Retinal pigment epithelial cell (primary cell): ENCODE results near the gene TMC4.

Source experiments
- DNase-seq: peaks from one replicate; pipeline ENCODE4 v3.0.0-alpha.2; 2010; ENCODE audit warnings: low read depth
- H3K4me3 ChIP-seq: 2 replicates; pipeline ENCODE4 v1.5.1; 2011; ENCODE audit warnings: mild to moderate bottlenecking, low read length, control low read depth, moderate library complexity
- CTCF ChIP-seq: conservative IDR thresholded peaks from 2 replicates; pipeline ENCODE4 v1.5.1; 2011; ENCODE audit warnings: low read depth, low read length, control low read depth, inconsistent platforms

Gene TMC4

GRCh38 chr19:54133312-54133956 lies 39.5 kb downstream of the TMC4 start:
- no peak for TF ChIP-seq CTCF
- no peak for DNase-seq

DNA sequence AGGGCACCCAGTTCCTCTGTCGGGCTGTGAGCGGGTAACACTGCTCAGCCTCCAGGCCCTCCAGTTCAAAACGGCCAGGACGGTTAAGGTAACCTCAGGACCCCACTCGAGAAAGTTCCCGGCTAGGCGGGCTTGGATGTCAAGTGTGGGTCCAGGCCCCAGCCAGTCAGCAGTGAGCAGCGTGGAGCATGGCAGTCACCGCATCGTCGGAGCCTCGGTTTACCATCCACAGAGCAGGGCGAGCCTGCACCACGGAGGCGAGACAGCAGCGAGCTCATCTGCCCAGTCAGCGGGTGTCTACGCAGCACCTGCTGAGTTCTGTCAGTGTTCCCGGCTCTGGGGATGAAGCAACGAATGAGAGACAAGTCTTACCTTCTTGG lies 43.4 kb downstream of the TMC4 start:
- no peak overlapping the region for H3K4me3 ChIP-seq
- no peak for TF ChIP-seq CTCF
- DNase-seq: no peak

More at GRCh38 chr19:54133312-54133956, 39.5 kb downstream of the TMC4 start:
- H3K4me3 ChIP-seq: no peak overlapping the region

DNA sequence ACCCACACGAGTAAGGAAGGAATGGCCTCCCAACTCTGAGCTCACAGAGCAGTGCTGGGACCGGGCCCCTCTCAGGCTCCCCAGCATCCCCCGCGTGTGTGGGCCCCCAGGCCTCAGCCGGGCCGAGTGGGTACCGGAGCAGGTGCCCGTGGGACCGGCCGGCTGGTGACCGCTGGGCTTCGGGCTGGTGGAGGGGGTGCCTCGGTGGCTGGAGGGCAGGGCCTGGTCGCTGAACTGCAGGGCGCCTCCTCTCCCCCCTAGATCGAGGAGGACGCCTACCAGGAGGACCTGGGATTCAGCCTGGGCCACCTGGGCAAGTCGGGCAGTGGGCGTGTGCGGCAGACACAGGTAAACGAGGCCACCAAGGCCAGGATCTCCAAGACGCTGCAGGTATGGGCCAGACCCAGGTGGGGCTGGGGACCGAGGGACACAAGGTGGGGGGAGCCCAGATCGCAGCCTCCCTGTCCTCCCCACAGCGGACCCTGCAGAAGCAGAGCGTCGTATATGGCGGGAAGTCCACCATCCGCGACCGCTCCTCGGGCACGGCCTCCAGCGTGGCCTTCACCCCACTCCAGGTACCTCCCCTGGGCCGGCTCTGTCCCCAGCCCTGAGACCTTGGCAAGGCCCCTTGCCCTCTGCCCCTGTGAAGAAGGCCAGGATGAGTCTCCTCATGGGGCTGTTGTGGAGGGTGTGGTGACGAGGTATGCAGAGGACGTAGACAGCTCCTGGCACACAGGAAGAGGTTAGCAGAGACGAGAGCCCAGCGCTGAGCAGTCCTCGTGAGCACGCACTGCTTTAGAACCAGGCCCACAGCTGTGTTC lies 44.0 kb downstream of the TMC4 start:
- no peak for TF ChIP-seq CTCF
- H3K4me3 ChIP-seq: no peak overlapping the region
- no peak for DNase-seq

GRCh38 chr19:54128441-54128725 lies 44.6 kb downstream of the TMC4 start:
- H3K4me3 ChIP-seq: no peak overlapping the region
- TF ChIP-seq CTCF: no peak
- DNase-seq: no peak

DNA sequence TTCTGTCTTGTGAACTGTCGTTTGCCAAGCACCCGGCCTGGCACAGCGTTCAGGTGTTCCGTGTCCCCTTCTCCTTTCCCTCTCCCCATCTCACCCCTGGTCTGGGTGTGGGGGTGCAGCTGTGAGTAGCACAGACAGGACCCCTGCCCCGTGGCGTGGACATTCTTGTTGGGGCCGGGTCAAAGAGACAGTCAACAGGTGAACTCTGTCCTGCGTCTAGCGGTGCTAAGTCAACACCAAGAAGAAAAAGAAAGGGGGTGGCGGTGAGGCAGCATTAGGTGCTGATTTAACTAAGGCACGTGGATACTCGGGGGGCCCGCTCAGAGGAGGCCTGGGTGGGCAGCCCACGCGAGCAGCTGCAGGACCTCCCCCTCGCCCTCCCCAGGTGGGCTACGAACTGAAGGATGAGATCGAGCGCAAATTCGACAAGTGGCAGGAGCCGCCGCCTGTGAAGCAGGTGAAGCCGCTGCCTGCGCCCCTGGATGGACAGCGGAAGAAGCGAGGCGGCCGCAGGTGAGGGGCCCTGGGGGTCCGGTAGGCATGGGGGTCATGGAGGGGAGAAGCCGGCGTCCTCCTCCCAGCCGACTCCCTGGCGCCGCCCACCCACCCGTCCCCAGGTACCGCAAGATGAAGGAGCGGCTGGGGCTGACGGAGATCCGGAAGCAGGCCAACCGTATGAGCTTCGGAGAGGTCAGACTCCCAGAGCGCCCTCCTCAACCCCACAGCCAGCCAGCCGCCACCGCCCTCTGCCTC lies 45.1 kb downstream of the TMC4 start:
- no peak overlapping the region for H3K4me3 ChIP-seq
- no peak for DNase-seq
- TF ChIP-seq CTCF: no peak

GRCh38 chr19:54125713-54126112 lies 47.2 kb downstream of the TMC4 start:
- TF ChIP-seq CTCF: no peak
- no peak for DNase-seq
- no peak overlapping the region for H3K4me3 ChIP-seq
